IMR-90 (cell line): ENCODE measurements around the gene KCNN3. TPM values are rescaled to one million over a fixed set of nuclear protein-coding genes. Genes with fewer than 3 reads are reported as not detected.
A peak's percentile ranks its signal among the peaks of the same experiment; 100 is the strongest.

ENCODE experiments used
- ATAC-seq: fragments of 200-7000 bp; cut with Tn5 transposase; 2 replicates; pipeline ENCODE4 v1.9.1; 2020; ENCODE audit warnings: low read depth, mild to moderate bottlenecking, moderate library complexity
- BruUV-seq: library from RNA; stranded (reverse); fragments of 400-500 nt; replicated peaks from 2 replicates; lab custom pipeline; 2021; lab: Mats Ljungman, UMichigan
- CTCF ChIA-PET: fragments of 300-600 bp; formaldehyde crosslinking; extraction: SDS; loops from one replicate; lab custom pipeline; 2021; ENCODE audit warnings: antibody characterized with exemption; lab: Yijun Ruan, JAX
- POLR2A ChIA-PET: fragments of 300-600 bp; sonication (Branson Sonifier 250); formaldehyde crosslinking; loops from one replicate; lab custom pipeline; 2022; ENCODE audit warnings: antibody characterized with exemption; ENCODE audit not compliant: unreplicated experiment; lab: Charles Lee
- DNase-seq: peaks from one replicate; pipeline ENCODE4 v3.0.0; 2013
- H2AFZ ChIP-seq: replicated peaks from 2 replicates; pipeline ENCODE3; 2013; ENCODE audit warnings: low read length, mild to moderate bottlenecking; ENCODE audit not compliant: poor library complexity
- H2AK5ac ChIP-seq: 2 replicates; pipeline ENCODE4 v1.6.1; 2013; ENCODE audit warnings: low read depth, low read length, inconsistent platforms
- H2AK9ac ChIP-seq: replicated peaks from 2 replicates; pipeline ENCODE3; 2013; ENCODE audit warnings: mild to moderate bottlenecking, low read depth, low read length, moderate library complexity; ENCODE audit not compliant: poor library complexity
- H2BK120ac ChIP-seq: 2 replicates; pipeline ENCODE4 v1.6.1; 2013; ENCODE audit warnings: low read depth, low read length, inconsistent platforms
- H2BK15ac ChIP-seq: 3 replicates; pipeline ENCODE4 v1.6.1; 2013; ENCODE audit warnings: low read depth, low read length, inconsistent platforms
- H2BK20ac ChIP-seq: 2 replicates; pipeline ENCODE4 v1.6.1; 2013; ENCODE audit warnings: low read depth, mild to moderate bottlenecking, inconsistent platforms, low read length, moderate library complexity
- H2BK5ac ChIP-seq: 2 replicates; pipeline ENCODE4 v1.6.1; 2013; ENCODE audit warnings: mild to moderate bottlenecking, low read depth, low read length, inconsistent platforms; ENCODE audit not compliant: poor library complexity, severe bottlenecking
- H3K14ac ChIP-seq: replicated peaks from 2 replicates; pipeline ENCODE4 v1.6.1; 2013; ENCODE audit warnings: low read depth, low read length, inconsistent platforms
- H3K18ac ChIP-seq: 2 replicates; pipeline ENCODE4 v1.6.1; 2013; ENCODE audit warnings: low read depth, low read length, control low read depth
- H3K23ac ChIP-seq: 2 replicates; pipeline ENCODE4 v1.6.1; 2013; ENCODE audit warnings: low read depth, low read length, inconsistent platforms
- H3K27ac ChIP-seq: 2 replicates; pipeline ENCODE4 v1.5.1; 2013; ENCODE audit warnings: mild to moderate bottlenecking, control low read depth, low read length; ENCODE audit not compliant: insufficient read depth
- H3K27me3 ChIP-seq: 2 replicates; pipeline ENCODE4 v1.6.1; 2013; ENCODE audit warnings: low read length; ENCODE audit not compliant: control insufficient read depth, insufficient read depth
- H3K36me3 ChIP-seq: 2 replicates; pipeline ENCODE4 v1.6.1; 2013; ENCODE audit warnings: low read length, mixed read lengths; ENCODE audit not compliant: control insufficient read depth, insufficient read depth
- H3K4ac ChIP-seq: 2 replicates; pipeline ENCODE4 v1.6.1; 2013; ENCODE audit warnings: low read depth, low read length, inconsistent platforms
- H3K4me1 ChIP-seq: 2 replicates; pipeline ENCODE4 v1.6.1; 2013; ENCODE audit warnings: low read length, mixed read lengths; ENCODE audit not compliant: control insufficient read depth, insufficient read depth
- H3K4me2 ChIP-seq: 2 replicates; pipeline ENCODE4 v1.6.1; 2013; ENCODE audit warnings: low read depth, mild to moderate bottlenecking, control low read depth, low read length, moderate library complexity
- H3K4me3 ChIP-seq: 2 replicates; pipeline ENCODE4 v1.5.1; 2013; ENCODE audit warnings: low read depth, mild to moderate bottlenecking, control low read depth, low read length, moderate library complexity; ENCODE audit not compliant: insufficient read depth
- H3K56ac ChIP-seq: 2 replicates; pipeline ENCODE4 v1.6.1; 2013; ENCODE audit warnings: low read length, inconsistent platforms; ENCODE audit not compliant: insufficient read depth; ENCODE audit errors: extremely low read depth
- H3K79me1 ChIP-seq, 2 experiments: 2 replicates each; pipeline ENCODE4 v1.6.1; 2013; ENCODE audit warnings: low read length in 2 of 2, inconsistent platforms in 1 of 2, low read depth in 1 of 2
- H3K9ac ChIP-seq: 2 replicates; pipeline ENCODE4 v1.6.1; 2013; ENCODE audit warnings: low read depth, low read length, control low read depth
- H3K9me1 ChIP-seq: 2 replicates; pipeline ENCODE4 v1.6.1; 2013; ENCODE audit warnings: low read length, inconsistent platforms; ENCODE audit not compliant: insufficient read depth
- H3K9me3 ChIP-seq: 2 replicates; pipeline ENCODE4 v1.6.1; 2013; ENCODE audit warnings: low read length; ENCODE audit not compliant: control insufficient read depth, insufficient read depth
- H4K20me1 ChIP-seq: 2 replicates; pipeline ENCODE4 v1.6.1; 2013; ENCODE audit warnings: low read length, inconsistent platforms; ENCODE audit not compliant: insufficient read depth
- H4K5ac ChIP-seq: 2 replicates; pipeline ENCODE4 v1.6.1; 2013; ENCODE audit warnings: mild to moderate bottlenecking, low read depth, low read length, control low read depth
- H4K8ac ChIP-seq, 2 experiments: 2 replicates each; pipeline ENCODE4 v1.6.1; 2013; ENCODE audit warnings: low read depth in 2 of 2, low read length in 2 of 2, control low read depth in 1 of 2, inconsistent platforms in 1 of 2
- H4K91ac ChIP-seq: 2 replicates; pipeline ENCODE4 v1.6.1; 2013; ENCODE audit warnings: low read depth, low read length, inconsistent platforms; ENCODE audit not compliant: insufficient read depth
- BHLHE40 ChIP-seq: fragments of 150-350 bp; IDR thresholded peaks from 2 replicates; pipeline ENCODE4 v1.6.1; 2016; ENCODE audit warnings: mild to moderate bottlenecking, low read depth, low read length
- CEBPB ChIP-seq: IDR thresholded peaks from 2 replicates; pipeline ENCODE4 v1.6.1; 2012; ENCODE audit warnings: low read depth, low read length, improper control_type of control experiment
- CHD1 ChIP-seq: IDR thresholded peaks from 2 replicates; pipeline ENCODE4 v1.6.1; 2012; ENCODE audit warnings: low read depth, low read length, improper control_type of control experiment
- CTCF ChIP-seq: conservative IDR thresholded peaks from 2 replicates; pipeline ENCODE4 v1.5.1; 2012; ENCODE audit warnings: mild to moderate bottlenecking, low read depth, low read length, improper control_type of control experiment
- FOS ChIP-seq: fragments of 150-350 bp; IDR thresholded peaks from 2 replicates; pipeline ENCODE4 v1.6.1; 2016; ENCODE audit warnings: low read depth, low read length
- MAFK ChIP-seq: IDR thresholded peaks from 2 replicates; pipeline ENCODE4 v1.6.1; 2012; ENCODE audit warnings: low read depth, low read length, improper control_type of control experiment
- MAZ ChIP-seq: IDR thresholded peaks from 2 replicates; pipeline ENCODE4 v1.6.1; 2012; ENCODE audit warnings: low read depth, mild to moderate bottlenecking, low read length, improper control_type of control experiment, moderate library complexity, borderline replicate concordance
- RAD21 ChIP-seq: IDR thresholded peaks from 2 replicates; pipeline ENCODE4 v1.6.1; 2012; ENCODE audit warnings: low read length, improper control_type of control experiment
- RFX5 ChIP-seq: IDR thresholded peaks from 2 replicates; pipeline ENCODE4 v1.8.0; 2012; ENCODE audit warnings: low read depth, mild to moderate bottlenecking, low read length, moderate library complexity
- SMC3 ChIP-seq: fragments of 150-350 bp; IDR thresholded peaks from 2 replicates; pipeline ENCODE4 v1.6.1; 2016; ENCODE audit warnings: low read depth, mild to moderate bottlenecking, antibody characterized with exemption, low read length, moderate library complexity
- WGBS, 2 experiments: methylation state at CpG; one replicate each; pipeline versions ENCODE4 v1.1.5 to v1.1.7; 2013; ENCODE audit warnings: missing lambda C conversion rate in 2 of 2; ENCODE audit not compliant: insufficient read length in 1 of 2; ENCODE audit errors: extremely low coverage in 2 of 2; 5-methylcytosine and 5-hydroxymethylcytosine counted together
- dilution Hi-C: fragments of 300-500 bp; cut with HindIII; formaldehyde crosslinking; loops from one replicate; pipeline ENCODE4 v1.14.3; 2018; ENCODE audit warnings: low sequenced_read_pairs; ENCODE audit not compliant: unreplicated experiment
- in situ Hi-C: fragments of 300-500 bp; cut with MboI; formaldehyde crosslinking; loops from 3 replicates; pipeline ENCODE4 v1.14.3; 2019; ENCODE audit warnings: low sequenced_read_pairs, inconsistent platforms, mixed read lengths
- intact Hi-C: fragments of 100-400 bp; cut with micrococcal nuclease; formaldehyde crosslinking; loops from 2 replicates; pipeline ENCODE4 v1.10.0; 2022
- polyA plus RNA-seq, 3 experiments: library from polyadenylated mRNA; depleted of rRNA; stranded (reverse); fragments of >200 nt; gene quantifications; 2 replicates each; pipeline ENCODE4 v1.2.3, GENCODE V29; 2012; ENCODE audit warnings: low replicate concordance in 1 of 3
- total RNA-seq: library from RNA; depleted of rRNA; stranded (reverse); fragments of >200 nt; gene quantifications from 2 replicates; pipeline ENCODE4 v1.2.3, GENCODE V29; 2012

KCNN3 gene
- total and polyA plus RNA-seq, 2 of the 4 experiments (the other 2 are of a cell fraction) = 0.02 TPM; not detected in 1

- Histone ChIP-seq H4K91ac (no peak overlapping the region), H3K27ac (no peak overlapping the region), H3K79me1 (no peaks in the 10 kb centered on the region), H3K9me1 (peaks cover 3% of the 10 kb centered on the region; the same call in 1 of the 2 replicates), H3K23ac (no peak overlapping the region), H4K20me1 (no peaks in the 10 kb centered on the region), H2AFZ (no peak overlapping the region), H3K14ac (no peak overlapping the region), H2BK120ac (no peak overlapping the region), H2BK20ac (no peak overlapping the region), H4K8ac (no peak overlapping the region), H3K4me2 (no peak overlapping the region), H2AK5ac (no peak overlapping the region), H3K4me3 (no peak overlapping the region), H2BK5ac (no peak overlapping the region), H2AK9ac (no peak overlapping the region), H3K56ac (no peak overlapping the region), H3K18ac (no peak overlapping the region), H3K27me3 (peaks cover 23% of the 10 kb centered on the region), H4K5ac (no peak overlapping the region), H3K4me1 (no peaks in the 10 kb centered on the region), H3K36me3 (no peaks in the 10 kb centered on the region), H3K4ac (no peak overlapping the region), H2BK15ac (no peak overlapping the region), H3K9ac (no peak overlapping the region), H3K9me3 (no peaks in the 10 kb centered on the region)
- in situ Hi-C loops = no loop called here
- TF ChIP-seq RFX5 (no peak), BHLHE40 (no peak), CHD1 (no peak), MAFK (no peak), FOS (no peak), MAZ (no peak), SMC3 (no peak), CEBPB (no peak), CTCF (no peak), RAD21 (no peak)
- POLR2A ChIA-PET = no interaction called here
- intact Hi-C loops = no loop called here
- peak; percentile 31 for DNase-seq
- no peak for ATAC-seq
- no TSS peak for BruUV-seq
- dilution Hi-C loops = no loop called here
- WGBS, 2 experiments = 39% methylated on average over 2 of the region's 6 CpGs; no CpG with 5 or more reads in 1 of the 2 experiments
- CTCF ChIA-PET = no interaction called here
Observed at GRCh38 chr1:154855186-154855851, 14.8 kb downstream of the KCNN3 start.
